ENCODE results near the gene SRGAP1.
"Not testable (repeated sequence)": the region's sequence is repeated elsewhere in the genome, so short reads cannot be mapped to it uniquely, and the experiment has no call there.

SRGAP1 gene

GRCh38 chr12:64058541-64059265 lies 214.2 kb downstream of the SRGAP1 start:
- Histone ChIP-seq H3K36me3 (ENCODE audit: control insufficient read depth, insufficient read depth, low read length) (no peaks in the 10 kb centered on the region), H3K4me3 (ENCODE audit: low read length) (no peak overlapping the region), H3K4me1 (ENCODE audit: control insufficient read depth, insufficient read depth, low read length) (peaks cover 8% of the 10 kb centered on the region), H3K9ac (ENCODE audit: low read length) (no peak overlapping the region), H3K9me3 (ENCODE audit: control insufficient read depth, low read length) (no peaks in the 10 kb centered on the region), H3K27me3 (ENCODE audit: control insufficient read depth, insufficient read depth, low read length) (no peaks in the 10 kb centered on the region)

GRCh38 chr12:64059685-64060084 lies 215.2 kb downstream of the SRGAP1 start:
- Histone ChIP-seq H3K4me1 (ENCODE audit: control insufficient read depth, insufficient read depth, low read length) (peaks cover 8% of the 10 kb centered on the region), H3K36me3 (ENCODE audit: control insufficient read depth, insufficient read depth, low read length) (no peaks in the 10 kb centered on the region), H3K9ac (ENCODE audit: low read length) (no peak overlapping the region), H3K9me3 (ENCODE audit: control insufficient read depth, low read length) (no peaks in the 10 kb centered on the region), H3K4me3 (ENCODE audit: low read length) (no peak overlapping the region), H3K27me3 (ENCODE audit: control insufficient read depth, insufficient read depth, low read length) (no peaks in the 10 kb centered on the region)

GRCh38 chr12:64061868-64062375 lies 217.4 kb downstream of the SRGAP1 start:
- H3K9ac ChIP-seq (ENCODE audit: low read length) = no peak overlapping the region
- no peak overlapping the region for H3K4me3 ChIP-seq (ENCODE audit: low read length)
- no peaks in the 10 kb centered on the region for H3K9me3 ChIP-seq (ENCODE audit: control insufficient read depth, low read length)
- H3K27me3 ChIP-seq (ENCODE audit: control insufficient read depth, insufficient read depth, low read length) = no peaks in the 10 kb centered on the region
- H3K36me3 ChIP-seq (ENCODE audit: control insufficient read depth, insufficient read depth, low read length) = no peaks in the 10 kb centered on the region
- peaks cover 1% of the 10 kb centered on the region for H3K4me1 ChIP-seq (ENCODE audit: control insufficient read depth, insufficient read depth, low read length)

- H3K36me3 ChIP-seq (ENCODE audit: control insufficient read depth, insufficient read depth, low read length) = no peaks in the 10 kb centered on the region
- H3K9me3 ChIP-seq (ENCODE audit: control insufficient read depth, low read length) = no peaks in the 10 kb centered on the region
- H3K4me1 ChIP-seq (ENCODE audit: control insufficient read depth, insufficient read depth, low read length) = no peaks in the 10 kb centered on the region
- no peaks in the 10 kb centered on the region for H3K27me3 ChIP-seq (ENCODE audit: control insufficient read depth, insufficient read depth, low read length)
- H3K9ac ChIP-seq (ENCODE audit: low read length) = no peak overlapping the region
- H3K4me3 ChIP-seq (ENCODE audit: low read length) = no peak overlapping the region
Measured at GRCh38 chr12:64063121-64063520, 218.6 kb downstream of the SRGAP1 start.

- Histone ChIP-seq H3K4me1 (ENCODE audit: control insufficient read depth, insufficient read depth, low read length) (no peaks in the 10 kb centered on the region), H3K9ac (ENCODE audit: low read length) (no peak overlapping the region), H3K27me3 (ENCODE audit: control insufficient read depth, insufficient read depth, low read length) (no peaks in the 10 kb centered on the region), H3K4me3 (ENCODE audit: low read length) (no peak overlapping the region), H3K9me3 (ENCODE audit: control insufficient read depth, low read length) (no peaks in the 10 kb centered on the region), H3K36me3 (ENCODE audit: control insufficient read depth, insufficient read depth, low read length) (no peaks in the 10 kb centered on the region)
Measured at GRCh38 chr12:64064240-64064639, 219.7 kb downstream of the SRGAP1 start.

- H3K9me3 ChIP-seq (ENCODE audit: control insufficient read depth, low read length) = no peaks in the 10 kb centered on the region
- no peak overlapping the region for H3K4me3 ChIP-seq (ENCODE audit: low read length)
- H3K9ac ChIP-seq (ENCODE audit: low read length) = no peak overlapping the region
- no peaks in the 10 kb centered on the region for H3K4me1 ChIP-seq (ENCODE audit: control insufficient read depth, insufficient read depth, low read length)
- no peaks in the 10 kb centered on the region for H3K27me3 ChIP-seq (ENCODE audit: control insufficient read depth, insufficient read depth, low read length)
- no peaks in the 10 kb centered on the region for H3K36me3 ChIP-seq (ENCODE audit: control insufficient read depth, insufficient read depth, low read length)
Measured at GRCh38 chr12:64064706-64065105, 220.2 kb downstream of the SRGAP1 start.

- Histone ChIP-seq H3K27me3 (ENCODE audit: control insufficient read depth, insufficient read depth, low read length) (no peaks in the 10 kb centered on the region), H3K9me3 (ENCODE audit: control insufficient read depth, low read length) (no peaks in the 10 kb centered on the region), H3K4me3 (ENCODE audit: low read length) (no peak overlapping the region), H3K4me1 (ENCODE audit: control insufficient read depth, insufficient read depth, low read length) (no peaks in the 10 kb centered on the region), H3K36me3 (ENCODE audit: control insufficient read depth, insufficient read depth, low read length) (no peaks in the 10 kb centered on the region), H3K9ac (ENCODE audit: low read length) (no peak overlapping the region)
Measured at GRCh38 chr12:64065881-64066451, 221.5 kb downstream of the SRGAP1 start.

GRCh38 chr12:64066776-64067175 lies 222.3 kb downstream of the SRGAP1 start:
- Histone ChIP-seq H3K9ac (ENCODE audit: low read length) (no peak overlapping the region), H3K4me3 (ENCODE audit: low read length) (no peak overlapping the region), H3K36me3 (ENCODE audit: control insufficient read depth, insufficient read depth, low read length) (no peaks in the 10 kb centered on the region), H3K9me3 (ENCODE audit: control insufficient read depth, low read length) (no peaks in the 10 kb centered on the region), H3K27me3 (ENCODE audit: control insufficient read depth, insufficient read depth, low read length) (no peaks in the 10 kb centered on the region), H3K4me1 (ENCODE audit: control insufficient read depth, insufficient read depth, low read length) (no peaks in the 10 kb centered on the region)

- Histone ChIP-seq H3K36me3 (ENCODE audit: control insufficient read depth, insufficient read depth, low read length) (no peaks in the 10 kb centered on the region), H3K27me3 (ENCODE audit: control insufficient read depth, insufficient read depth, low read length) (no peaks in the 10 kb centered on the region), H3K9me3 (ENCODE audit: control insufficient read depth, low read length) (no peaks in the 10 kb centered on the region), H3K4me3 (ENCODE audit: low read length) (no peak overlapping the region), H3K4me1 (ENCODE audit: control insufficient read depth, insufficient read depth, low read length) (no peaks in the 10 kb centered on the region), H3K9ac (ENCODE audit: low read length) (no peak overlapping the region)
Measured at GRCh38 chr12:64070454-64070853, 226.0 kb downstream of the SRGAP1 start.

GRCh38 chr12:64072916-64073575 lies 228.5 kb downstream of the SRGAP1 start:
- peaks cover 11% of the 10 kb centered on the region for H3K4me1 ChIP-seq (ENCODE audit: control insufficient read depth, insufficient read depth, low read length)

GRCh38 chr12:64076565-64076964 lies 232.1 kb downstream of the SRGAP1 start:
- H3K4me1 ChIP-seq (ENCODE audit: control insufficient read depth, insufficient read depth, low read length) = peaks cover 28% of the 10 kb centered on the region
- H3K27me3 ChIP-seq (ENCODE audit: control insufficient read depth, insufficient read depth, low read length); H3K4me3 ChIP-seq (ENCODE audit: low read length); H3K9ac ChIP-seq (ENCODE audit: low read length); H3K9me3 ChIP-seq (ENCODE audit: control insufficient read depth, low read length); H3K36me3 ChIP-seq (ENCODE audit: control insufficient read depth, insufficient read depth, low read length): not testable (repeated sequence)

More at GRCh38 chr12:64072916-64073575, 228.5 kb downstream of the SRGAP1 start:
- H3K36me3 ChIP-seq (ENCODE audit: control insufficient read depth, insufficient read depth, low read length) = no peaks in the 10 kb centered on the region
- H3K9ac ChIP-seq (ENCODE audit: low read length) = no peak overlapping the region
- H3K4me3 ChIP-seq (ENCODE audit: low read length) = no peak overlapping the region
- no peaks in the 10 kb centered on the region for H3K9me3 ChIP-seq (ENCODE audit: control insufficient read depth, low read length)
- H3K27me3 ChIP-seq (ENCODE audit: control insufficient read depth, insufficient read depth, low read length) = no peaks in the 10 kb centered on the region

- no peaks in the 10 kb centered on the region for H3K9me3 ChIP-seq (ENCODE audit: control insufficient read depth, low read length)
- no peaks in the 10 kb centered on the region for H3K36me3 ChIP-seq (ENCODE audit: control insufficient read depth, insufficient read depth, low read length)
- no peak overlapping the region for H3K4me3 ChIP-seq (ENCODE audit: low read length)
- no peaks in the 10 kb centered on the region for H3K27me3 ChIP-seq (ENCODE audit: control insufficient read depth, insufficient read depth, low read length)
- H3K9ac ChIP-seq (ENCODE audit: low read length) = no peak overlapping the region
- peaks cover 40% of the 10 kb centered on the region for H3K4me1 ChIP-seq (ENCODE audit: control insufficient read depth, insufficient read depth, low read length)
Measured at GRCh38 chr12:64077922-64078321, 233.4 kb downstream of the SRGAP1 start.

Data from mucosa of stomach (tissue), 1 donor.